ENCODE measurements around the gene DQX1. TPM values are rescaled to one million over a fixed set of nuclear protein-coding genes. Genes with fewer than 3 reads are reported as not detected.

DQX1 gene
- total RNA-seq, 1 experiment from 2014 or later: 1.3 TPM

DNA sequence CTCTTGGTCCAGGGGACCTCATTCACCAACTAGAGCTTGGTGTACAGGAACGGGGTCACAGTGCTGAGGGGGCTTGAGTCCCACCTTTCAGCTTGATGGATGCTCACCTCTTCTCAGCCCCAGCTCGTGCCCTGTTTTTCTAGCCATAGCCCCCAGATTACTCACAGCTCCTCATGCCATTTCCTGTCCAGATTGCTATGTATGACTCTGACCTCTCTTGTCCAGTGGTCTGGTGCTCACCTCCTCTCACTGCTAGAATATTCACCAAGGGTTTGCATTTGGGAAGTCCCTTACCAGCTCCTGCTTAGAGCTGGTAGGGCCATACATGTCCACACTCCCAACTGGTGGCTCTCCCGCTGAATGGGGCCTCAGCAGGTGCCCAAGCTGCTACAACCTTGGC is 32.5 kb downstream of the DQX1 start:
- Histone ChIP-seq H3K9me3 (ENCODE audit: insufficient read depth, low read depth) (no peaks in the 10 kb centered on the region), H3K79me2 (ENCODE audit: low read depth) (0 out of 2 replicates have a peak, but pooled peaks cover 6% of the 10 kb centered on the region), H3K4me2 (no peak overlapping the region), H3K4me3 (no peak overlapping the region), H3F3A (ENCODE audit: insufficient read depth, low read depth) (peaks cover 3% of the 10 kb centered on the region; the same call in 1 of the 2 replicates), H2AFZ (no peak overlapping the region), H3K27me3 (ENCODE audit: insufficient read depth, low read depth) (no peaks in the 10 kb centered on the region), H3K9me2 (ENCODE audit: insufficient read depth) (no peaks in the 10 kb centered on the region), H3K36me3 (ENCODE audit: low read depth) (no peaks in the 10 kb centered on the region), H3K4me1 (replicated peaks; ENCODE audit: insufficient read depth) (peaks cover 12% of the 10 kb centered on the region), H3K27ac (no peak overlapping the region), H4K20me1 (ENCODE audit: insufficient read depth) (no peaks in the 10 kb centered on the region)
- POLR2A ChIA-PET (ENCODE audit: unreplicated experiment): no interaction called here
- no peak for TF ChIP-seq EZH2 (IDR thresholded peaks at IDR 0.05; ENCODE audit: low read depth)
- TF ChIP-seq, protein P1, sequence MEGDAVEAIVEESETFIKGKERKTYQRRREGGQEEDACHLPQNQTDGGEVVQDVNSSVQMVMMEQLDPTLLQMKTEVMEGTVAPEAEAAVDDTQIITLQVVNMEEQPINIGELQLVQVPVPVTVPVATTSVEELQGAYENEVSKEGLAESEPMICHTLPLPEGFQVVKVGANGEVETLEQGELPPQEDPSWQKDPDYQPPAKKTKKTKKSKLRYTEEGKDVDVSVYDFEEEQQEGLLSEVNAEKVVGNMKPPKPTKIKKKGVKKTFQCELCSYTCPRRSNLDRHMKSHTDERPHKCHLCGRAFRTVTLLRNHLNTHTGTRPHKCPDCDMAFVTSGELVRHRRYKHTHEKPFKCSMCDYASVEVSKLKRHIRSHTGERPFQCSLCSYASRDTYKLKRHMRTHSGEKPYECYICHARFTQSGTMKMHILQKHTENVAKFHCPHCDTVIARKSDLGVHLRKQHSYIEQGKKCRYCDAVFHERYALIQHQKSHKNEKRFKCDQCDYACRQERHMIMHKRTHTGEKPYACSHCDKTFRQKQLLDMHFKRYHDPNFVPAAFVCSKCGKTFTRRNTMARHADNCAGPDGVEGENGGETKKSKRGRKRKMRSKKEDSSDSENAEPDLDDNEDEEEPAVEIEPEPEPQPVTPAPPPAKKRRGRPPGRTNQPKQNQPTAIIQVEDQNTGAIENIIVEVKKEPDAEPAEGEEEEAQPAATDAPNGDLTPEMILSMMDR (conservative IDR thresholded peaks at IDR 0.05): no peak
- peak in 1 of 2 experiments; percentile 22 for DNase-seq
- CTCF ChIA-PET: no interaction called here
- intact Hi-C loops (cut with micrococcal nuclease; ENCODE audit: unreplicated experiment): no loop called here
- BruUV-seq (replicated peaks): no TSS peak

DNA sequence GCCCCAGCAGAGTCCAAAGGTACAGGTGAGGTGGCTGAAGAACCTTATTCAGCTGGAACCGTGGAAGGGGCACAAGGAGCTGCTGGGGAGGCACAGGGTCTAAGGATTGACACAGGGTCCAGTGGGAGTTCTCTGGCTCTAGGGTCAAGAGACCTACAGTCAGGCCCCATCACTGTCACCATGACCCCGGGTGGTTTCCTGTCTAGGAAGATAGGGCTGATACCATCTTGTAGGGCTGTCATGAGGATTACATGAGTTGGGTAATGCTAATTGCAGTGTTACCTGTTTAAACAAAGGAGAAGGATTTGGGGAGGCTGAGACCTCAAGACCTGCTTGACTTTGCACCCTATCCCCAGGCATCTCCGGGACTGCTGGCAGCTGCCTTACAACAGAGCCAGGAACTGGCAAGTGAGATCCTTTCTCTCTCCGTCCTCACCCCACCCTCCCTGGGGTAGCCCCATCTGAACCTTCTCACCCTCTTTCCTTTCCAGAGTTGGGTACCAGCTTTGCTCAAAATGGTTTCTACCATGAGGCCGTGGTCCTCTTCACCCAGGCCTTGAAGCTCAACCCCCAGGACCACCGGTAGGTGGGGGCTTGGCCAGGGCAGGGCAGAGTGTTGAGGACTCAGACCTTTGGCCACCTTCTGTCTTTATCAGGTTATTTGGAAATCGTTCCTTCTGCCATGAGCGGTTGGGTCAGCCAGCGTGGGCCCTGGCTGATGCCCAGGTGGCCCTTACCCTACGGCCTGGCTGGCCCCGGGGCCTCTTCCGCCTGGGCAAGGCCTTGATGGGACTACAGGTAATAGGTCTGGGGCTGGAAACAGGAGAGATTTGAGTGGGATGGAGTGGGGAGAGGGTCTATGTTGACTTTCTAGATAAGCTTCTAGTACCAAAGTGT is 34.1 kb downstream of the DQX1 start:
- CTCF ChIA-PET: interaction anchor here (0.5 kb wide), 1 partner anchor 21 kb away, joined by 9 read pairs; no protein-coding TSS in a partner anchor
- H3K4me2 ChIP-seq: no peak overlapping the region
- peaks cover 13% of the 10 kb centered on the region; the same call in 1 of the 2 replicates for H3K4me1 ChIP-seq (replicated peaks; ENCODE audit: insufficient read depth)
- DNase-seq: peak in 1 of 2 experiments; percentile 33
- TF ChIP-seq, protein P1 (conservative IDR thresholded peaks at IDR 0.05): no peak
- TF ChIP-seq EZH2 (IDR thresholded peaks at IDR 0.05; ENCODE audit: low read depth): no peak
- no peaks in the 10 kb centered on the region for H3K9me3 ChIP-seq (ENCODE audit: insufficient read depth, low read depth)
- POLR2A ChIA-PET (ENCODE audit: unreplicated experiment): no interaction called here
- H3K4me3 ChIP-seq: no peak overlapping the region
- H3K9me2 ChIP-seq (ENCODE audit: insufficient read depth): no peaks in the 10 kb centered on the region
- intact Hi-C loops (cut with micrococcal nuclease; ENCODE audit: unreplicated experiment): no loop called here
- peaks cover 14% of the 10 kb centered on the region for H3F3A ChIP-seq (ENCODE audit: insufficient read depth, low read depth)
- H3K36me3 ChIP-seq (ENCODE audit: low read depth): no peaks in the 10 kb centered on the region
- H4K20me1 ChIP-seq (ENCODE audit: insufficient read depth): no peaks in the 10 kb centered on the region
- H3K27ac ChIP-seq: no peak overlapping the region
- BruUV-seq (replicated peaks): no TSS peak
- no peak overlapping the region for H2AFZ ChIP-seq
- H3K79me2 ChIP-seq (ENCODE audit: low read depth): no peaks in the 10 kb centered on the region
- no peaks in the 10 kb centered on the region for H3K27me3 ChIP-seq (ENCODE audit: insufficient read depth, low read depth)

DNA sequence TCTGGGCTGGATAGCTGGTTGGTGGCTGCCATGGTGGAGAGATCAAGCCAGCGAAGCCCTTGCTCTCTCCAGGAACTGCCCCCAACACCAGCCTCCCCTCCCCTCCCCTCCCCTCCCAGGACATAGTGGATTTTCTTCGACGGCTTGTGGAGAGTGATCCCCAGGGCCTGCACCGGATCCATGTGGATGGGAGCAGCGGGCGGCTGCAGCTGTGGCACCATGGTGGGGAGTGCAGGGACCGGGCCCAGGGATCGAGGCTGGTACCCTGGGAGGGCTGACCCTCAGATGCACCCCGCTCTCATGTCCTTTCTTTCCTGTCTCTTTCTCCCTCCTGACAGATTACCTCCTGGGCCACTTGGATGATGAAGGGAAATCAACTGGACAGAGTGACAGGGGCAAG is 36.1 kb downstream of the DQX1 start:
- no peaks in the 10 kb centered on the region for H3K79me2 ChIP-seq (ENCODE audit: low read depth)
- H3K9me3 ChIP-seq (ENCODE audit: insufficient read depth, low read depth): no peaks in the 10 kb centered on the region
- ChIA-PET CTCF (no interaction called here), POLR2A (ENCODE audit: unreplicated experiment) (no interaction called here)
- BruUV-seq (replicated peaks): no TSS peak
- DNase-seq: no peak
- H3K4me1 ChIP-seq (replicated peaks; ENCODE audit: insufficient read depth): peaks cover 12% of the 10 kb centered on the region; the same call in 1 of the 2 replicates
- intact Hi-C loops (cut with micrococcal nuclease; ENCODE audit: unreplicated experiment): loop anchor here (10.0 kb wide), 1 partner anchor 165 kb away; the partner anchor contains the start of gene SEMA4F
- H3K36me3 ChIP-seq (ENCODE audit: low read depth): no peaks in the 10 kb centered on the region
- no peaks in the 10 kb centered on the region for H4K20me1 ChIP-seq (ENCODE audit: insufficient read depth)
- H3K27ac ChIP-seq: no peak overlapping the region
- H2AFZ ChIP-seq: no peak overlapping the region
- peaks cover 15% of the 10 kb centered on the region for H3F3A ChIP-seq (ENCODE audit: insufficient read depth, low read depth)
- H3K4me2 ChIP-seq: no peak overlapping the region
- H3K27me3 ChIP-seq (ENCODE audit: insufficient read depth, low read depth): no peaks in the 10 kb centered on the region
- no peaks in the 10 kb centered on the region for H3K9me2 ChIP-seq (ENCODE audit: insufficient read depth)
- no peak overlapping the region for H3K4me3 ChIP-seq
- TF ChIP-seq, protein P1 (conservative IDR thresholded peaks at IDR 0.05): no peak
- TF ChIP-seq EZH2 (IDR thresholded peaks at IDR 0.05; ENCODE audit: low read depth): no peak

Data from PC-9 (cell line).